GM18870 (cell line): ENCODE measurements around the gene CAMTA2.
"Not testable (repeated sequence)": the region's sequence is repeated elsewhere in the genome, so short reads cannot be mapped to it uniquely, and the experiment has no call there.

Experiments used
- ATAC-seq: cut with Tn5 transposase; IDR thresholded peaks from one replicate; pipeline ENCODE4 v1.9.1; 2021; ENCODE audit warnings: moderate library complexity; ENCODE audit not compliant: unreplicated experiment

CAMTA2 gene, protein sequence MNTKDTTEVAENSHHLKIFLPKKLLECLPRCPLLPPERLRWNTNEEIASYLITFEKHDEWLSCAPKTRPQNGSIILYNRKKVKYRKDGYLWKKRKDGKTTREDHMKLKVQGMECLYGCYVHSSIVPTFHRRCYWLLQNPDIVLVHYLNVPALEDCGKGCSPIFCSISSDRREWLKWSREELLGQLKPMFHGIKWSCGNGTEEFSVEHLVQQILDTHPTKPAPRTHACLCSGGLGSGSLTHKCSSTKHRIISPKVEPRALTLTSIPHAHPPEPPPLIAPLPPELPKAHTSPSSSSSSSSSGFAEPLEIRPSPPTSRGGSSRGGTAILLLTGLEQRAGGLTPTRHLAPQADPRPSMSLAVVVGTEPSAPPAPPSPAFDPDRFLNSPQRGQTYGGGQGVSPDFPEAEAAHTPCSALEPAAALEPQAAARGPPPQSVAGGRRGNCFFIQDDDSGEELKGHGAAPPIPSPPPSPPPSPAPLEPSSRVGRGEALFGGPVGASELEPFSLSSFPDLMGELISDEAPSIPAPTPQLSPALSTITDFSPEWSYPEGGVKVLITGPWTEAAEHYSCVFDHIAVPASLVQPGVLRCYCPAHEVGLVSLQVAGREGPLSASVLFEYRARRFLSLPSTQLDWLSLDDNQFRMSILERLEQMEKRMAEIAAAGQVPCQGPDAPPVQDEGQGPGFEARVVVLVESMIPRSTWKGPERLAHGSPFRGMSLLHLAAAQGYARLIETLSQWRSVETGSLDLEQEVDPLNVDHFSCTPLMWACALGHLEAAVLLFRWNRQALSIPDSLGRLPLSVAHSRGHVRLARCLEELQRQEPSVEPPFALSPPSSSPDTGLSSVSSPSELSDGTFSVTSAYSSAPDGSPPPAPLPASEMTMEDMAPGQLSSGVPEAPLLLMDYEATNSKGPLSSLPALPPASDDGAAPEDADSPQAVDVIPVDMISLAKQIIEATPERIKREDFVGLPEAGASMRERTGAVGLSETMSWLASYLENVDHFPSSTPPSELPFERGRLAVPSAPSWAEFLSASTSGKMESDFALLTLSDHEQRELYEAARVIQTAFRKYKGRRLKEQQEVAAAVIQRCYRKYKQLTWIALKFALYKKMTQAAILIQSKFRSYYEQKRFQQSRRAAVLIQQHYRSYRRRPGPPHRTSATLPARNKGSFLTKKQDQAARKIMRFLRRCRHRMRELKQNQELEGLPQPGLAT

DNA sequence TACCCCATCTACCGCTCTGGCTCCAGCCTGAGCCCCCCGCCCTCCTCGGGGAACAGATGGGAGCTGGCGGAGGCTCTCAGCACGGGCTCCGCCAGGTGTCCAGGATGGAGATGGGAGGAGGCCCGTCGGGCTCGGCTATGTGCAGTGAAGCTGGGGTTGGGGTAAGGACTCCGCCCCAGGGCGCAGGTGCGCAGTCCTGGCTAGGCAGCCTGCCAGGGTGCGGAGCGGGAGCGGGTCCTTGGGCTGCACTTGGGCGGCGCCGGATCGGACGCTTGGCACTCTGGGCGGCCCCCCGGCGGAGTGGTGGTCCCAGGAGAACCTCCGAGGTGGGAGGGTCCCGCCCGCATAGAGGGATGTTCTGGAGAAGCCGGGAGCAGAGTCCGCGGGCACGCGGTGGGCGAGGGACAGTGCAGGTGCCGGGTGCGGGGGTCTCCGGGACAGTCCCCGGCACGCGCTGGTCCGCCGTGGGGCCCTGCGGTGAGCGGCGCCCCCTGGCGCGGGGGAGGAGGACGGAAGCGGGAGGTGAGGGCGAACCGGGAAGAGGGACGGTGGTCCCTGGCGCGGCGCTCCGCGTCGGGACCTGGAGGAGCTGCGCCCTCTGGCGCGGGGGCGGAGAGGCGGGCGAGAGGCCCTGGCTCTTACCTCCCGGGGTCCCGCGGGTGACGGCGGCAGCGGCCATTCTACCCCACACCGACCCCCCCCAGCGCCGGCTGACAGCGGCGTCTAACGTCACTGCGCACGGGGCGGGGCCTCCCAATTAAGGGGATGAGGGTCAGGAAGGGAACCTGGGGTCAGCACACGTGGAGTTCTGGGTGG is at the start of gene CAMTA2:
Gene CAMTA2, minus strand, starts transcription at position 725 of the 816 bp plus-strand sequence. CDS start 1,453 bp downstream, outside the sequence.
- ATAC-seq = no peak

GRCh38 chr17:5035315-5035714 is 47.8 kb upstream of the CAMTA2 start, which contains the start of gene SLC52A1:
SLC52A1 (minus strand) TSS chr17:5035426; CDS start chr17:5034606, 820 bp downstream.
- ATAC-seq = no peak

DNA sequence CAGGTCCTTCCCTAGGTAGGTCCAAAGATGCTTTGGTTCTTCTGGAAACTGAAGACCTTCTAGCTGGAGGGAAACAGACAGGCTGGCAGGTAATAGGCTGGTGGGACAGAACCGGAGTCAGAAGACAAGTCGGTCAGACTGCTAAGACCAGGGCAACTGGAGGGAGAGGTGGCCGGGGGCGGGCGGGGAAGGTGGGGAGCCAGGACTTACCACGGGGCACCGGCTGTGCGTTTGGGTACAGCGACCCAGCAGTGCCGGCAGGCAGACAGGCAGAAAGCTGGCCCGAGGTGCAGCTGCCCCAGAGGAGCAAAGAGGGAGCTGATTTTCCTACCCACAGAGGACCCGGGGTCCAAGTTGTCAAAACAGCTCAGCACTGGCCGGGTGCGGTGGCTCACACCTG is 47.2 kb upstream of the CAMTA2 start:
- no peak for ATAC-seq

GRCh38 chr17:5034063-5034462 is 46.6 kb upstream of the CAMTA2 start:
- ATAC-seq = no peak

- ATAC-seq = no peak
These were observed 46.0 kb upstream of the CAMTA2 start for GRCh38 chr17:5033352-5034015.

DNA sequence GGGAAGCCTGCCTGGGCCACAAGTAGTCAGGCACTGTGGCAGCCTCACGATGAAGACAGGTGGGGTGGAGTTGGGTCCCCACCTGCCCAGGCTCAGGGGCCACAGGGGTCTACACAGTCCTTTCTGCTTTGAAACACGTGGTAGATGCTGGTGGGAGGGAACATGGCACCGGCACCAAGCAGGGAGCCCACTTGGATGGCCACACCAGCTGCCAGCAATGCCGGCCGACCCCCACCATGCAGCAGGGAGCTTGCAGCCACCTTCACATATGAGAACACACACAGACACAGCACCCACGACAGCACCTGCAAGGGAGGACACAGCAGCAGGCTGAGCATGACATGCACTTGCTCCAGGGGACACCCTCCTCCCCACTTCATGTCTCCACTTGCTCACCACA is 45.4 kb upstream of the CAMTA2 start:
- ATAC-seq = no peak

DNA sequence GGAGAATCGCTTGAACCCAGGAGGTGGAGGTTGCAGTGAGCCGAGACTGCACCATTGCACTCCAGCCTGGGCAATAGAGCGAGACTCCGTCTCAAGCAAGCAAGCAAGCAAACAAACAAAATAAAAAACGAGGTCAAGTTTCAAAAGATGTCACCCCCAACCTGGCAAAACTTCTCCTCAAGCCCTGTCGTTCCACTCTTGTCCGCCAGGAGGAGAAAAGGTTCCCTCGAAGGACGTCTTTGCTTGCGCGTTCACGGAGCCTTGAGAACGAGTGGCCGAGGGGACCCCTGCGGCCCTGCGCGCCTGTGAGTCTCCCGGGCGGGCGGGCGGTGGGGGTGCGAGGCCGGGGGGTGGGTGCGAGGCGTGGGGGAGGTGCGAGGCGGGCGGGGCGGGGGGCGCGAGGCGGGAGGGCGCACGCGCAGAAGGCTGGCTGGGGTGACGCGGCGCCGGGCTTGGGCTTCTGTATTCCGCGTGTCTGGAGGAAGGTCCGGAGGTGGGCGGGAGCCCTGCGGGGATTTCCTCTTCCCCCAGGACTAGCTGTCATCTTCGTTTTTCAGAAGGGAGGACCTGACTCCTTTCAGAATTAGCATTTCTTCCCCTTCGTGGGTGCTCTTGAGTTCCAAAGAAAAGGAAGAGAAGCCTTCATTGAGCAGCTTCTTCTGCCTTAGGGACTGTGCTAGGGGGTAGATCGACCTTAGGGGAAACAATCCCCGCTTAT is 44.0 kb upstream of the CAMTA2 start:
- no peak for ATAC-seq

DNA sequence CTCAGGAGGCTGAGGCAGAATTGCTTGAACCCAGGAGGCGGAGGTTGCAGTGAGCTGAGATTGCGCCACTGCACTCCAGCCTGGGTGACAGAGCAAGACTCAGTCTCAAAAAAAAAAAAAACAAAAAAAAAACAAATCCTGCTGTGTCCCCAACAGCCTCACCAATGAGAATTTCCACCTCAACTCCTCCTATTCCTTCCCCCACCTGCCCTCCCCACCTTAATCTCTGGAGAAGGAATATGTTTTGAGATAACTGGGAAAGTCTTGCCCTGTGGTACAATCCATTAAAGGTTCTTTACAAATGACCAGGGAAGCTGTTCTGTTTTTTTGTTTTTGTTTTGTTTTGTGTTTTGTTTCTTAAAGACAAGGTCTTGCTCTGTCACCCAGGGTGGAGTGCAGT is 42.7 kb upstream of the CAMTA2 start:
- ATAC-seq = not testable (repeated sequence)

DNA sequence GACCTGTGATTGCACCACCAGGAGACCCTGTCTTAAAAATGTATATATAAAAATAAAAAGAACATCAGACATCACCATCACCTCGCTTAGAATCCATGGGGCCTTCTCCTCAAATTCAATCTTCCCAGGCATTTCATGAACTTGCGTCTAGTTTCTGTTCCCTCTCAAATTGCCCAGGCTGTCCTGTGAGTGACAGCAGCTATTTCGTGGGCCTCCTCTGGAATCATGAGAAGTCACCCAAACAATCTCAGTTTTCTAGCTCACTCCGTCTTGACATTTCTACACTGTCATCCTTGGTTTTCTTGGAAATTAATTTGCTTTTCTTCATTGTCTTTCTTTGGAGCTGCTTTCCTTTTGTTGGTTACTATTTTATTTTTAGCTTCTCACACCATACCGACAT is 40.4 kb upstream of the CAMTA2 start:
- ATAC-seq = no peak

GRCh38 chr17:5027299-5027698 is 39.8 kb upstream of the CAMTA2 start:
- ATAC-seq = no peak

DNA sequence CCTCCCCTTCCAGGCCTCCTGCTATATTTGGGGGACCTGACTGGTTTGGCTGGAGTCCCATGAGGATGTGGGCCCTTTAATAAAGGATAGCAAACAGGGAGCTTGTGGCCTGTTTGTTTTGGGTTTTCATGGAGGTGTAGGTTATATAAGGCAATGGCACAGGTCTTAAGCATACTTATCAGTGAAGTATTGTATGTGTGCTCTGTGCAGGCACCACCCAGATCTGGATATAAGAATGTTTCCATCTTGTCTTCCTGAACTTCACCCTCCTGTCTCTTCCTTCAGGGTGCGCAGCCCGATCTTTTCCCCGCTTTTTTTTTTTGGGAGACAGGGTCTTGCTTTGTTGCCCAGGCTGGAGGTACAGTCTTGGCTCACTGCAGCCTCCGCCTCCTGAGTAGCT is 37.1 kb upstream of the CAMTA2 start:
- ATAC-seq = no peak

DNA sequence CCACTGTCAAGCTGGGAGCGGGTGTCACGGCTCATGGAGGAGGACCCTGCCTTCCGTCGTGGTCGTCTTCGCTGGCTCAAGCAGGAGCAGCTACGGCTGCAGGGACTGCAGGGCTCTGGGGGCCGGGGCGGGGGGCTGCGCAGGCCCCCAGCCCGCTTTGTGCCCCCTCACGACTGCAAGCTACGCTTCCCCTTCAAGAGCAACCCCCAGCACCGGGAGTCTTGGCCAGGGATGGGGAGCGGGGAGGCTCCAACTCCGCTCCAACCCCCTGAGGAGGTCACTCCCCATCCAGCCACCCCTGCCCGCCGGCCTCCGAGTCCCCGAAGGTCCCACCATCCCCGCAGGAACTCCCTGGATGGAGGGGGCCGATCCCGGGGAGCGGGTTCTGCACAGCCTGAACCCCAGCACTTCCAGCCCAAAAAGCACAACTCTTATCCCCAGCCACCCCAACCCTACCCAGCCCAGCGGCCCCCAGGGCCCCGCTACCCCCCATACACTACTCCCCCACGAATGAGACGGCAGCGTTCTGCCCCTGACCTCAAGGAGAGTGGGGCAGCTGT is 36.2 kb upstream of the CAMTA2 start:
- ATAC-seq = no peak

GRCh38 chr17:5022171-5022711 is 34.8 kb upstream of the CAMTA2 start:
- ATAC-seq = no peak

DNA sequence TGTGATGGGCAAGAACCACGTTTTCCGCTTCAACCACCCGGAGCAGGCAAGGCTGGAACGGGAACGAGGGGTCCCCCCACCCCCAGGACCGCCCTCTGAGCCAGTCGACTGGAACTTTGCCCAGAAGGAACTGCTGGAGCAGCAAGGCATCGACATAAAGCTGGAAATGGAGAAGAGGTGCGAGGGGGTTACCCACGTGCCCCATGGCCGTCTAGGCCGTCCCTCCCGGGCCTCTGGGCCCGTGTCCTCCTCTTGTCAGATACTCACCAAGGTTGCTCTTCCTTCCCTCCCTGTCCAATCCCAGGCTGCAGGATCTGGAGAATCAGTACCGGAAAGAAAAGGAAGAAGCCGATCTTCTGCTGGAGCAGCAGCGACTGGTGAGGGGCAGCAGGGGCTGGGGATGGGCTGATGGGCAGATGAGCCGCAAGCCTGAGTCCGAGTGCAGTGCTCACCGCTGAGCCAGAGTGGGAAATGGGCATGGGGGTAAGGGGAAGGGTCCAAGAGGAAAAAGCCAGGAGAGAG is 33.1 kb upstream of the CAMTA2 start:
- ATAC-seq = no peak

- ATAC-seq = no peak
These were observed 32.0 kb upstream of the CAMTA2 start for GRCh38 chr17:5019475-5019956.

DNA sequence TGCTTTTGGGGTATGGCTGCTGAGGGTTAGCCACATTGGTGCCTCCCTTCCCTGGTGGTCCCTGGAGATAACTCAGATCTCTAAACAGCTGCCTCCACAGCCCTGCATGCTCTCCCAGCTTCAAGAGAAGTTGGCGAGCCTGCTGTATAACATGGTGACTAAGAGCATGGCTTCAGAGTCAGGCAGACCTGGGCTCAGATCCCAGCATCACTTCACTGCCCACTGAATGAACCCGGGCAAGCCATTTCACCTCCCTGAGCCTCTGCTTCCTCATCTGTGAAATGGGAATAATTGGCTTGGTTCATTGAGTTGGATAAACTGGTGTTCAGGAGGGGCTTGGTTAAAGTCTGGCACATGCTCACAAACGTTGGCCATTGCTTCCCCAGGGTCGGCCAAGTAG is 26.9 kb upstream of the CAMTA2 start:
- ATAC-seq = no peak

DNA sequence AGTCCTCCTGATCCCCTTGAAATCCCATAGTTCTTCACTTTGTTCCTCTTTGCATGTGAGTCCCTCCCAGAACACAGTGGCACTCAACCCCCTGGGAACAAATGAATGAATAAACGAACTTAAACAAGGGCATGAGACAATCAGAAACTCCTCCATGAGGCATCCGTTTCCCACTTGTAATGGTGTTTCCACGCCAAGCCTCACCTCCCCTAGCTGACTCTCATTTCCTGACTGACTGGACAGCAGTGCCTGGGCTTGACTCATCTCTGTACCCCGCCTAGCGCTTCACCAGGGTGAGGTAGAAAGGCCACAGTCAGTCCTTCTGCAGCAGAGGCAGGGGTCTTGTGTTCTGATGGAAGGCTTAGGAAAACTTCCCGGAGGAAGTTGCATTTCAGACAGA is 24.5 kb upstream of the CAMTA2 start:
- no peak for ATAC-seq

DNA sequence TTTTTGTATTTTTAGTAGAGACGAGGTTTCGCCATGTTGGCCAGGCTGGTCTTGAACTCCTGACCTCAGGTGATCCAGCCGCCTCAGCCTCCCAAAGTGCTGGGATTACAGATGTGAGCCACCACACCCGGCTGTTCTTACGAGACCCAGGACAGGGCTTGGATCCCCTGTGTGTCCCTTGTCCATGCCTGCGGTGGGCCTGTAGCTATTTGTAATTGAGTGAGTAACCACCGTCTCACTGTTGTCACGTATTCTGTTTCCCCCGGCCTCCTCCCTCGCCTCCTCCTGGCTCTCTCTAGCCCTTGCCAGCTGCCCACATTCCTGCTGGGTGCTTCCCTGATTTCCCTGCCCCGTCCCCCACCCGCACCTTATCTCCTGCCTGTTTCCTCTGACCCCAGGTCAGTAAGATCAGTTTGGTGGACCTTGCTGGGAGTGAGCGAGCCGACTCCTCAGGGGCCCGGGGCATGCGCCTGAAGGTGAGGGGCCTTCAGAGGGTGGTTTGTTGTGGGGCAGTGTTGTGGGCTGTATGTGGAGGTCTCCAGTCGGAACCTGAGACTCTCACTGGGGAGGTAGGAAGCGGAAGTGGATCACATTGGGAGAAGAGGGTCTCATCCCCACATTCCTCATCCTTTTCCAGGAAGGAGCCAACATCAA is 15.9 kb upstream of the CAMTA2 start:
- ATAC-seq = no peak
